ENCODE data around the gene HPN. TPM values are rescaled to one million over a fixed set of nuclear protein-coding genes. Genes with fewer than 3 reads are reported as not detected.

HPN gene
- polyA plus RNA-seq, 3 donors = 0.05 TPM; not detected in 2

DNA sequence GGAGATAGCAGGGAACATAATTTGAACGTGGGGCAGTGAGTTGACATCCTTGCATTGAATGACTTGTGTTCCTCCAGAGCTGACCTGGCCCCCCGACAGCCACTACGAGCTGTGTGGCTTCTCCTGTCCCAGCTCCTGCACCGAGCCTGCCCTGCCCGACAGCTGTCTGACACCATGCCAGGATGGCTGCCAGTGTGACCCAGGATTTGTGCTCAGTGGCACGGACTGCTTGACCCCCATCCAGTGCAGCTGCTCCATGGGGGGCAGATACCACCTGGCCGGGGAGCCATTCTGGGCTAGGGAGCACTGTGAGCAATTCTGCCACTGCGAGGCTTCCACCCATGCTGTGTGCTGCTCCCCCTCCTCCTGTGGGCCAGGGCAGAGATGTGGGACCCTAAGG lies 44.9 kb downstream of the HPN start:
- Histone ChIP-seq H3K4me3 (replicated peaks in 1 of 3; ENCODE audit: low read depth in 2 of 3, low read length in 3 of 3) (no peak overlapping the region), H3K36me3 (replicated peaks in 1 of 2; ENCODE audit: control insufficient read depth in 1 of 2, insufficient read depth in 2 of 2, low read length in 2 of 2) (no peaks in the 10 kb centered on the region), H3K4me2 (replicated peaks; ENCODE audit: extremely low read depth, low read length, poor library complexity, severe bottlenecking) (no peak overlapping the region), H3K27me3 (ENCODE audit: control insufficient read depth in 2 of 2, insufficient read depth in 2 of 2, low read length in 2 of 2) (peaks cover 0 to 6% of the 10 kb centered on the region in 2 donors), H3K27ac (ENCODE audit: low read depth in 1 of 2, low read length in 2 of 2) (no peak overlapping the region), H3K4me1 (ENCODE audit: control insufficient read depth in 1 of 2, insufficient read depth in 2 of 2, low read length in 2 of 2) (no peaks in the 10 kb centered on the region), H2AFZ (ENCODE audit: insufficient read depth, low read depth, low read length, poor library complexity, severe bottlenecking) (no peak overlapping the region), H3K79me2 (ENCODE audit: insufficient read depth, low read length) (no peaks in the 10 kb centered on the region), H3K9ac (ENCODE audit: insufficient read depth, low read length, poor library complexity, severe bottlenecking) (no peak overlapping the region), H4K20me1 (ENCODE audit: insufficient read depth, low read length) (no peaks in the 10 kb centered on the region), H3K9me3 (replicated peaks in 1 of 2; ENCODE audit: control insufficient read depth in 1 of 2, insufficient read depth in 1 of 2, low read length in 2 of 2) (no peaks in the 10 kb centered on the region)
- no peaks in the 10 kb centered on the region for H3K9me3 Mint-ChIP-seq
- DNase-seq = no peak
- WGBS (ENCODE audit: insufficient coverage) = 90% methylated on average over 7 of the region's 8 CpGs
- H3K27ac Mint-ChIP-seq = peak overlapping the region in 1 of 7 donors; percentile 37
- no peaks in the 10 kb centered on the region for H3K36me3 Mint-ChIP-seq
- intact Hi-C loops (cut with micrococcal nuclease) = no loop called here
- peaks cover 8% of the 10 kb centered on the region for H3K4me1 Mint-ChIP-seq
- H3K4me3 Mint-ChIP-seq = no peak overlapping the region
- H3K27me3 Mint-ChIP-seq (ENCODE audit: low read depth in 3 of 3) = peaks cover 8 to 11% (median 8%) of the 10 kb centered on the region in 3 donors
- TF ChIP-seq, protein P1, sequence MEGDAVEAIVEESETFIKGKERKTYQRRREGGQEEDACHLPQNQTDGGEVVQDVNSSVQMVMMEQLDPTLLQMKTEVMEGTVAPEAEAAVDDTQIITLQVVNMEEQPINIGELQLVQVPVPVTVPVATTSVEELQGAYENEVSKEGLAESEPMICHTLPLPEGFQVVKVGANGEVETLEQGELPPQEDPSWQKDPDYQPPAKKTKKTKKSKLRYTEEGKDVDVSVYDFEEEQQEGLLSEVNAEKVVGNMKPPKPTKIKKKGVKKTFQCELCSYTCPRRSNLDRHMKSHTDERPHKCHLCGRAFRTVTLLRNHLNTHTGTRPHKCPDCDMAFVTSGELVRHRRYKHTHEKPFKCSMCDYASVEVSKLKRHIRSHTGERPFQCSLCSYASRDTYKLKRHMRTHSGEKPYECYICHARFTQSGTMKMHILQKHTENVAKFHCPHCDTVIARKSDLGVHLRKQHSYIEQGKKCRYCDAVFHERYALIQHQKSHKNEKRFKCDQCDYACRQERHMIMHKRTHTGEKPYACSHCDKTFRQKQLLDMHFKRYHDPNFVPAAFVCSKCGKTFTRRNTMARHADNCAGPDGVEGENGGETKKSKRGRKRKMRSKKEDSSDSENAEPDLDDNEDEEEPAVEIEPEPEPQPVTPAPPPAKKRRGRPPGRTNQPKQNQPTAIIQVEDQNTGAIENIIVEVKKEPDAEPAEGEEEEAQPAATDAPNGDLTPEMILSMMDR (IDR thresholded peaks at IDR 0.05) = no peak

DNA sequence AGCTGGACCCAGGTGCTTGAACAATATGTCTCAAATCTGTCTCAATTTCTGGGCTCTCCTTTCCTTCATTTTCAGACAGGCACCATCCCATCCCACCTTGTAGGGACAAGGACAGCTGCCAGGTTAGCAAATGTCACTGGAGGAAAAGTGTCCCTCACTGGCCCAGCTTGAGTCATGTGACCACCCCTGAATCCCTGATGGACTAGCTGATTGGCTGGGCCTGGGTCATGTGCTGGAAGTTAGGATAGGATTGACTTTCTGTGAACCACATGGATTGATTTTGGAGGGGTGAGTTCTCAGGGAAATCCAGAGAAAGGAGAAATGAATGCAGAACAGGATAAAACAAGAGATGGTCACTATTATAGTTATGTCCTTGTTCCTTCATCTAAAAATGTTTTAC lies 45.9 kb downstream of the HPN start:
- Mint-ChIP-seq H3K36me3 (no peaks in the 10 kb centered on the region), H3K27me3 (ENCODE audit: low read depth in 3 of 3) (peaks cover 9 to 11% (median 10%) of the 10 kb centered on the region in 3 donors), H3K27ac (no peak overlapping the region), H3K4me3 (no peak overlapping the region), H3K4me1 (peaks cover 8% of the 10 kb centered on the region), H3K9me3 (no peaks in the 10 kb centered on the region)
- no peak overlapping the region for H3K4me2 ChIP-seq (replicated peaks; ENCODE audit: extremely low read depth, low read length, poor library complexity, severe bottlenecking)
- no peaks in the 10 kb centered on the region for H4K20me1 ChIP-seq (ENCODE audit: insufficient read depth, low read length)
- intact Hi-C loops (cut with micrococcal nuclease) = no loop called here
- no peak overlapping the region for H3K4me3 ChIP-seq (replicated peaks in 1 of 3; ENCODE audit: low read depth in 2 of 3, low read length in 3 of 3)
- no peak overlapping the region for H3K9ac ChIP-seq (ENCODE audit: insufficient read depth, low read length, poor library complexity, severe bottlenecking)
- H3K36me3 ChIP-seq (replicated peaks in 1 of 2; ENCODE audit: control insufficient read depth in 1 of 2, insufficient read depth in 2 of 2, low read length in 2 of 2) = no peaks in the 10 kb centered on the region
- H3K9me3 ChIP-seq (replicated peaks in 1 of 2; ENCODE audit: control insufficient read depth in 1 of 2, insufficient read depth in 1 of 2, low read length in 2 of 2) = no peaks in the 10 kb centered on the region
- no peak overlapping the region for H3K27ac ChIP-seq (ENCODE audit: low read depth in 1 of 2, low read length in 2 of 2)
- no peaks in the 10 kb centered on the region for H3K4me1 ChIP-seq (ENCODE audit: control insufficient read depth in 1 of 2, insufficient read depth in 2 of 2, low read length in 2 of 2)
- H3K79me2 ChIP-seq (ENCODE audit: insufficient read depth, low read length) = no peaks in the 10 kb centered on the region
- H2AFZ ChIP-seq (ENCODE audit: insufficient read depth, low read depth, low read length, poor library complexity, severe bottlenecking) = no peak overlapping the region
- TF ChIP-seq, protein P1 (IDR thresholded peaks at IDR 0.05) = no peak
- H3K27me3 ChIP-seq (ENCODE audit: control insufficient read depth in 2 of 2, insufficient read depth in 2 of 2, low read length in 2 of 2) = peaks cover 0 to 6% of the 10 kb centered on the region in 2 donors
- DNase-seq = no peak
